ENCODE results near the gene EFCAB5.
"Not testable (repeated sequence)": the region's sequence is repeated elsewhere in the genome, so short reads cannot be mapped to it uniquely, and the experiment has no call there.

The EFCAB5 gene

GRCh38 chr17:30021708-30022317 is 80.4 kb downstream of the EFCAB5 start:
- DNase-seq = peak in 3 of 6 experiments; percentile 33 to 49 (median 46)

- DNase-seq = not testable (repeated sequence)
Measured at GRCh38 chr17:30025325-30025724, 83.9 kb downstream of the EFCAB5 start.

GRCh38 chr17:30027676-30028075 is 86.2 kb downstream of the EFCAB5 start:
- DNase-seq = no peak

DNA sequence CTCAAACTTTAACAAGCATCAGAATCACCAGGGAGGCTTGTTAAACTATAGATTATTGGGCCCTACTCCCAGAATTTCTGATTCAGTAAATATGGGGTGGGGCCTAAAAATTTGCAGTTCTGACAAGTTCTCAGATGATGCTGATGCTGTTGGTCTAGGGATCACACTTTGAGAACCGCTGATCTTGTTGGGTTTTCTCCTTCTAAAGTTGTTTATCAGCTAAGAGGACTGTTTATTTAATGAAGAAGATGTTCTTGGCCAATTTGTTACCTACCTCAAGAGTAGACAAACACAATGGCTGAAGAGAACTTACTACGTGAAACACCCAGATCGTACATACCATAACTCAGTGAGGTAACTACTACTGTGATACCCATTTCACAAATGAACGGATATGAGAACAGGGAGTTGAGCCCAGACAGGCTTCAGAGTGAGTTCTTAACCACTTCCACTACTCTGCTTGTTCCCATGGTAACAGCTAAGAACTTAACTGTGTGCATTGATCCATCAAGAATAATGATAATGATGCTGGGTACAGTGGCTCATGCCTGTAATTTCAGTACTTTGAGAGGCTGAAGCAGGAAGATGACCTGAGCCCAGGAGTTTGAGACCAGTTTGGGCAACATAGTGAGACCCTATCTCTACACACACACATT is 89.9 kb downstream of the EFCAB5 start:
- DNase-seq = no peak

- DNase-seq = no peak
Measured at GRCh38 chr17:30035369-30035768, 93.9 kb downstream of the EFCAB5 start.

DNA sequence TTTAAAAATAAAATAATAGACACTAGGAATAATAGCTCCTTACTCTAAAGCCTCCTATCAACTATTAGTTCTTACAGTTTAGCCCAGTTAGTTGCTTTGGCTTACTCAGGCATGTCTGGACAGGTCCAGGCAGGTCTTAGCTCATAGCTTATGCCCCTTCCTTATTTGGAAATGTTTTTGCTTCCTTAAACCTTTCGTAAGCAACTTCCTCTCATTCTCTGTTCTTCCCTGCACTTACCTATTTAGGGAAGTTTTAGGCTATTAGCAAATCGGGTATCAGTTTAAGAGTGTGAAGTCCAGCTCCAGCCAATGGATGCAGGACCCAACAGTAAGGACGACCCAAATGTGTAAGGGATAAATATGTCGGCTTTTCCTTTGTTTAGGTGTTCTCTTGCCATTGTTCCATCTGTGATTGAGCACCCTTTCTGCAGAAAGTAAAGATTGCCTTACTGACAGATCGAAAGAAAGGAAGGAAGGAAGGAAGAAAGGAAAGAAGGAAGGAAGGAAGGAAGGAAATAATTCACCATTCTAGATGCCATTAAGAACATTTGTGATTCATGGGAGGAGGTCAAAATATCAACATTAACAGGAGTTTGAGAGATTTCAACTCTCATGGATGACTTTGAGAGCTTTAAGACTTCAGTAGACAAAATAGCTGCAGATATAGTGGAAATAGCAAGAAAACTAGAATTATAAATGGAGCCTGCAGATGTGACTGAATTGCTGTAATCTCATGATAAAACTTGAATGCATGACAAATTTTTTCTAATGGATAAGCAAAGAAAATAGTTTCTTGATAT is 99.5 kb downstream of the EFCAB5 start:
- not testable (repeated sequence) for DNase-seq

GRCh38 chr17:30041551-30041950 is 100.1 kb downstream of the EFCAB5 start:
- no peak for DNase-seq

GRCh38 chr17:30062372-30062771 is 120.9 kb downstream of the EFCAB5 start:
- DNase-seq = no peak

- no peak for DNase-seq
Measured at GRCh38 chr17:30064738-30065137, 123.3 kb downstream of the EFCAB5 start.

DNA sequence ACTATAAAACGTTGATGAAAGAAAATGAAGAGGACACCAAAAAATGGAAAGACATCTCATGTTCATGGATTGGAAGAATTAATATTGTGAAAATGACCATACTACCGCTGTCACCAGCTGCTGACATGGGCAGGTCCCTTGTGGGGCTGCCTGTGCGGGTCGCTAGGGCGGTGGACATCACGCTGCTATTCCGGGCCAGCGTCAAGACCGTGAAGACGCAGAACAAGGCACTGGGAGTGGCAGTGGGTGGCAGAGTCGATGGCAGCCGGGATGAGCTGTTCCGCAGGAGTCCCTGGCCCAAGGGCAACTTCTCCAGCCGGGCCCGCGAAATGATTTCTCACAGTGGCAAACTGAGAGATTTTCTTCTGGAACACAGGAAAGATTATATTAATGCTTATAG is 127.0 kb downstream of the EFCAB5 start:
- no peak for DNase-seq

DNA sequence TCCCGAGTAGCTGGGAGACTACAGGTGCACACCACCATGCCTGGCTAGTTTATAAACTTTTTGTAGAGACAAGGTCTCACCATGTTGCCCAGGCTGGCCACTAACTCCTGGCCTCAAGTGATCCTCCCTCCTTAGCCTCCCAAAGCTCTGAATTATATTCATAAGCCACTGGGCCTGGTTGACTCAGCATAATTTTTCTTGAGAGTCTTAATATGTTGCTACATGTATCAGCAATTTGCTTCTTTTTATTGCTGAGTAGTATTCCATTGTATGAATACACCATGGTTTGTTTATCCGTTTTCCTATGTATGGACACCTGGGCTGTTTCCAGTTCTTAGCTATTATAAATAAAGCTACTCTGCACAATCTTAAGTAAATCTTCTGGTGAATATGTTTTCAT is 132.8 kb downstream of the EFCAB5 start:
- no peak for DNase-seq

GRCh38 chr17:30074730-30075129 is 133.3 kb downstream of the EFCAB5 start:
- no peak for DNase-seq

DNA sequence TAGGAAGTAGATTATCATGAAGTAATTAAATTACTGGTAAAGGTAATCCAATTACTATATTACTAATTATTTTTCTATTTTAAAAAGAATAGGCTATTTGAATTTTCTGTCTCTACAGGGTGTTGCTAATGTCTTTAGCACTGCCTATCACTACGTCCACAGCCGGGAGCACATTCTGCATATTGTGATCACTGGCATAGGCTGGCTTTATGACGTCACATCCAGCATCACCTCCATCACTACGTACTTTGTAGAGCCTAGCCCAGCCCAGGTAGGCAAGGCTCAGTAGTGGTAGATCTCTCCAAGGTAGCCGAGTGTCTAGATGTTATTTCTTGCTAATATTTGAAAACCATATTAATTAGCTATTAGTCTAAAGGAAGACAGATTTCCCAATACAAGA is 141.3 kb downstream of the EFCAB5 start:
- DNase-seq = no peak

GRCh38 chr17:30084788-30085187 is 143.4 kb downstream of the EFCAB5 start:
- DNase-seq = no peak

DNA sequence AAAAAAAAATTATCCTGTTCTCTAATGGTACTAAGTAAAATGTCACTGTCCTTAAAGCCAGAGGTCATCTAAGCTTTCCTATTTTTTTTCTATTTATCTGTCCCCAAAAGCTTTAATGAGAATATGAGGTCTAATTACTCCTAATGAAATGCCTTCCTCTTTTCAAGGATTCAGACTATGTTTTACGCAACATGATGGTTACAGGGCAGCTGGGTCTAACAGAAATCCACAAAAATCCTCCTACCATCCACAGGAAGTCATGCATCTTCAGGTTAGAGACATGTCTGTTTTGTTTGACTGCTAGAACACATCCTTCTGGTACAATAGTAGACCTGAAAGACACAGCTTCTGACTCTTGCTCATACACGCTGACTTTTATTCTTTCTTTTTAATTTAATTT is 145.5 kb downstream of the EFCAB5 start:
- no peak for DNase-seq

DNA sequence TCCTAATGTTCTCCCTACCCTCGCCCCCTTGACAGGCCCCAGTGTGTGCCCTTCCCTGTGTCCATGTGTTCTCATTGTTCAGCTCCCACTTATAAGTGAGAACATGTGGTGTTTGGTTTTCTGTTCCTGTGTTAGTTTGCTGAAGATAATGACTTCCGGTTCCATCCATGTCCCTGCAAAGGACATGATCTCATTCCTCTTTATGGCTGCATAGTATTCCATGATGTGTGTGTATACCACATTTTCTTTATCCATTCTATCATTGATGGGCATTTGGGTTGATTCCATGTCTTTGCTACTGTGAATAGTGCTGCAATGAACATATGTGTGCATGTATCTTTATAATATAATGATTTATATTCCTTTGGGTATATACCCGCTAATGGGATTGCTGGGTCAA is 146.0 kb downstream of the EFCAB5 start:
- DNase-seq = not testable (repeated sequence)

DNA sequence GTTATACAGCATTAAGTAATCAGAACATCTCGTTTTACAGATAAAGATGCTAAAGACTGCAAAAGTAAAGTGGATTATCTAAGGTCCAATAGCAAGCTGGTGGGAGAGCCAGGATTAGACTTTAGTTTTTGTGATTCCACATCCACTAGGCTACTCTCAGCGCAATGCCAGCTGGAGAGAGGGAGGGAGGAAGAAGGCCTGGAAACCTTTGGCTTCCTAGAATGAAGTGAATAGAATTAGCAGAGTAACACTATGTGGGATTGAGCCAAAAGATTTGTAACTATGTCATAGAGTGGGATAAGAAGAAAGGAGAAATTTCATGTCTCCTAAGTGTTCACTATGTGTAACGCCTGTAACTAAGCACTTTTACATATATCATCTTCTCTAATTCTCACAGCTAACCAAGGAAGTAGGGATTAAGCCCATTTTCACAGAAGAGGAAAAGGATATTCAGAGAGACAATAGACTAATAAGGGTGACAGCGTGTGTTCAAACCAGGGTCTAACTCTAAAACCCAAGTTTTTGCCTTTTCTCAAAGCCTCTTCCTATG is 149.8 kb downstream of the EFCAB5 start:
- DNase-seq = no peak

DNA sequence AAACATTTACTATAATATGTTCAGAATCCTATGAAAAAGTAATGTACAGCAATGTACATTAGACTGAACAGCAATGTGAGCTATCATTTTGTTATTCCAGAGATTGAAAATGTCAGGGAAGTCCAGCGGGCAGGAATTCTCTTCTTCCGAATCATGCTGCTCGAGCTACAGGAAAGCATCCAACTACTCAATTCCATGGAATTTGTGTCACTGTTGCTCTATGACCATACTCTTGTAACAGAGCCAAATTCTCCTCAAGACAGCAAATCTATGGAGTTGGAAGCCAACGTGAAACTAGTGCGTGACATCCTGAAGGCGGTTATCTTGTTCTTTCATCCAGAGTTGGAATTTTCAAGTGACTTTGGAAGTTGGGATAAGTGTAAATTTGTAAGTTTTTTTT is 150.3 kb downstream of the EFCAB5 start:
- DNase-seq = no peak

DNA sequence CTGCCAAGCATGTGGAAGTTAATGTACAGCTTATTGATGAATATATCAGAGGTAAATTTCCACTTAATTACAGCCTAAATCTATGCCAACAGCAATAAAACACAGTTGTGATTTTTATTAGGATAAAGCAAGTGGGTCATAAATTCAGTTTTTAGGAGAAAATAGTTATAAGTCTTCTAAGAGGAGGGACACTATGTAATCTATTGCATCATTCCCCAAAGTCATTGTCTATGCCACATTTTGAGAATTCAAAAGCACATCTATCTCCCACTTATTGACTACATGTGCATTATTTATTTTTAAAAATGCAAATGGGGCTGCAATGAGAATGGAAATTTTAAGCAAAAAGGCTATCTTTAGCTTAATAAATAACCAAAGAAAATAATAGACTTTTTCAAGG is 151.5 kb downstream of the EFCAB5 start:
- no peak for DNase-seq

DNA sequence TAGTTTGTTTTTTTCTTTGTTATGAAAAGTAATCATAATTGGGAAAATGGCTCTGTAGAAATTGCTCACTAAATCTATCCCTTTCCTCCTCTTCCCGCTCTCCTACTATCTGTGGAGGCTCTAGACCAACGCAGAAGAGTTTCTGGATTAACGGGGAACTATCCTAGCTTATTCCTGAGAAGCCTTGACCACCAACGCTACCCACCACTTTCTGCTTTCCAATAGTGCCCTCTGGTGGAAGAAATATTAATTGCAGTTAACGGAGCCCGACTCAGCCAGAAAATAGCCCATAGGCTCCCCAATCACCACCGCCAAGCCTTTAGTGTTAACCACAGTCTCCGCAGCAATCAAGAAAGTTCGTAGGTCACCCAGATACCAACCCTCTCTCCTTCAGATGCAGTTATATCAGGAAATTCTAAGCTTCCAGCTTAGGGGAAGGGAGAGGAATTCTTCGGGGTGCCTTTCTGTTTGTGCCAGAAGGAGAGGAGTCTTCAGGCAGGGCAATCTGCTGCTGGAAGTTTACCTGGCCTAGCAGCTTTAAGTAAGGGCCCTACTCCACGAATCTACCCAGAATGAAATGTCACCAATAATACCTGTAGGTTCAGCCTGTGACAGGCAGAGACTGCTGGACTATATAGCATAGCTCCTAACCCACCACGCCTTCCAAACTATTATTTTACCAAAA is 152.2 kb downstream of the EFCAB5 start:
- DNase-seq = peak in 4 of 6 experiments; percentile 3 to 63 (median 31)

DNA sequence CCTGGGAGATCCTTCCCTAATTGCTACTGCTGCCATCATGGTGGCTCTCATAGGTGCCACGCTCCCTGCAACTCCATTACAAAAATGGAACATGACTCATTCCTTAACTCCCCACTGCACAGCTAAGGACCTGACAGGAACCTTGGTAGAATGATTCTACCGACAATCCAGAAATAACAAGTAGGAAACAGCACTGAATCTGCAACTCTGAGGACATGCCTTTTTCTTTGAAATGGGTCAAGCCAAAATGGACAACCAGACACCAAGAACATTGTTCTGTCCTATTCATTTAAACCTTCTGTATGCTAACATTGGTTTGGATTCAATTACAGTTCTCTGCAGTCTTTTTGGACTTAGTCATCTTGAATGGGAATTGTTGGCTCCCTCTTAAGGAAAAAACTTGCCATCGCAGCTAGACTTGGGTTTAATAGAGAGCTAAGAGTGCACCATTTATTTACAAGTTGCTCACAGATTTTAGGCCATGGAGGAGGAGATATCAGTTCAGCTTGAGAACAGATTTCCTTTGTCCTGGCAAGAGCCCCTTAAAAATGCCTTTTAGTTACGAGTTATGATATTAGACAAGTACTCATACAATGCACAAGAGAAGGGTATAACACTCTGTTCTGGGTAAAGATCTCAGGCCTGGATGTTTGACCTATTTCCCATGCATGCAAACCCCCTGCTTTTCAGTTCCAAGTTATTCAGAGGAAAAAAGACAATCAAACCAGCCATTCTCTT is 154.2 kb downstream of the EFCAB5 start:
- DNase-seq = peak in 2 of 6 experiments; percentile 1 to 3

DNA sequence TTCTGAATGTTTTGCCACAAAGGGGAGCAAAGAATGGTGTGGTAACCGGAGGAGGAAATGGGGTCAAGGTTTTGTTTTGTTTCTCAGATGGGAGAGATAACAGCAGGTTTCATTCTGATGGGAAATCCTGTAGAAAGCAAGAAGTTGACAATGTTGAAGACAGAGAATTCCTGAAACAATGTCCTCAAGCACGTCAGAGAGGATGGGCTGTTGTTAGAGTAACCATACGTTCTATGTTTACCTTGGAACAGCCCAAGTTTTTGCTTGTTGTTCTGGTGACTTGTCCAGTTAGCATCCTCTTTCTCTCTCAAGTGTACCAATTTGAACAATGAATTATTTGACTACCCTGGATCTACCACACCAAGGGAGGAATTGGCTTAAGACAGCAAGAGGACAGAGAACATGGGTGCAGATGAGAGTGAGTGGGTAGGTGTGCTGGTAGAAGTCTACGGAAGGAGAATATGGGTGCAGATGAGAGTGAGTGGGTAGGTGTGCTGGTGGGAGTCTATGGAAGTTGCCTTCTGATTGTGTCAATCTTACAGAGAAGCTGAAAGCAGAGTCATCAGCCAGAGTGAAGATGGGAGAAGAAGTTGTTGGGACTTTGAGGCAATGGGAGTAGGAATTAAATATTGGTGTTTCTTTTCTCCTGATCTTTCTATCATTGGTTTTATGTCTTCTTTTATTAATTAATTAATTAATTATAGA is 160.4 kb downstream of the EFCAB5 start:
- no peak for DNase-seq

All from stimulated activated naive CD4-positive, alpha-beta T cell (primary cell).